ENCODE measurements around the gene CHST4.

Gene CHST4

GRCh38 chr16:71528863-71529262 is 2.6 kb downstream of the CHST4 start:
- no peak for DNase-seq (ENCODE audit: low read depth, low spot score)
- TF ChIP-seq, protein P1, sequence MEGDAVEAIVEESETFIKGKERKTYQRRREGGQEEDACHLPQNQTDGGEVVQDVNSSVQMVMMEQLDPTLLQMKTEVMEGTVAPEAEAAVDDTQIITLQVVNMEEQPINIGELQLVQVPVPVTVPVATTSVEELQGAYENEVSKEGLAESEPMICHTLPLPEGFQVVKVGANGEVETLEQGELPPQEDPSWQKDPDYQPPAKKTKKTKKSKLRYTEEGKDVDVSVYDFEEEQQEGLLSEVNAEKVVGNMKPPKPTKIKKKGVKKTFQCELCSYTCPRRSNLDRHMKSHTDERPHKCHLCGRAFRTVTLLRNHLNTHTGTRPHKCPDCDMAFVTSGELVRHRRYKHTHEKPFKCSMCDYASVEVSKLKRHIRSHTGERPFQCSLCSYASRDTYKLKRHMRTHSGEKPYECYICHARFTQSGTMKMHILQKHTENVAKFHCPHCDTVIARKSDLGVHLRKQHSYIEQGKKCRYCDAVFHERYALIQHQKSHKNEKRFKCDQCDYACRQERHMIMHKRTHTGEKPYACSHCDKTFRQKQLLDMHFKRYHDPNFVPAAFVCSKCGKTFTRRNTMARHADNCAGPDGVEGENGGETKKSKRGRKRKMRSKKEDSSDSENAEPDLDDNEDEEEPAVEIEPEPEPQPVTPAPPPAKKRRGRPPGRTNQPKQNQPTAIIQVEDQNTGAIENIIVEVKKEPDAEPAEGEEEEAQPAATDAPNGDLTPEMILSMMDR (IDR thresholded peaks at IDR 0.05; ENCODE audit: insufficient read depth, low read length, missing control alignments) = no peak
- POLR2A ChIA-PET = no interaction called here
- CTCF ChIA-PET = interaction anchor here (0.8 to 2.4 kb wide), 2 partner anchors 10 to 36 kb away, joined by 3 to 15 read pairs; no protein-coding TSS in a partner anchor
- H3K4me3 ChIP-seq (ENCODE audit: low read depth, low read length) = no peak overlapping the region

GRCh38 chr16:71532366-71532765 is 6.1 kb downstream of the CHST4 start:
- ChIA-PET POLR2A (no interaction called here), CTCF (no interaction called here)
- TF ChIP-seq, protein P1 (IDR thresholded peaks at IDR 0.05; ENCODE audit: insufficient read depth, low read length, missing control alignments) = no peak
- H3K4me3 ChIP-seq (ENCODE audit: low read depth, low read length) = no peak overlapping the region
- DNase-seq (ENCODE audit: low read depth, low spot score) = no peak

GRCh38 chr16:71536752-71537499 is 10.7 kb downstream of the CHST4 start:
- H3K4me3 ChIP-seq (ENCODE audit: low read depth, low read length) = no peak overlapping the region
- CTCF ChIA-PET = interaction anchor here (1.0 to 6.0 kb wide), 2 partner anchors 12 to 45 kb away, joined by 3 to 19 read pairs; no protein-coding TSS in a partner anchor
- DNase-seq (ENCODE audit: low read depth, low spot score) = no peak
- TF ChIP-seq, protein P1 (IDR thresholded peaks at IDR 0.05; ENCODE audit: insufficient read depth, low read length, missing control alignments) = no peak
- POLR2A ChIA-PET = no interaction called here

GRCh38 chr16:71537643-71538042 is 11.4 kb downstream of the CHST4 start:
- ChIA-PET CTCF (interaction anchor here (0.8 to 6.0 kb wide), 11 partner anchors 8 to 124 kb away, joined by 3 to 23 read pairs (median 10); partner anchors contain the start of gene CHST4), POLR2A (no interaction called here)
- TF ChIP-seq, protein P1 (IDR thresholded peaks at IDR 0.05; ENCODE audit: insufficient read depth, low read length, missing control alignments) = peak; percentile 77
- no peak for DNase-seq (ENCODE audit: low read depth, low spot score)
- H3K4me3 ChIP-seq (ENCODE audit: low read depth, low read length) = no peak overlapping the region

DNA sequence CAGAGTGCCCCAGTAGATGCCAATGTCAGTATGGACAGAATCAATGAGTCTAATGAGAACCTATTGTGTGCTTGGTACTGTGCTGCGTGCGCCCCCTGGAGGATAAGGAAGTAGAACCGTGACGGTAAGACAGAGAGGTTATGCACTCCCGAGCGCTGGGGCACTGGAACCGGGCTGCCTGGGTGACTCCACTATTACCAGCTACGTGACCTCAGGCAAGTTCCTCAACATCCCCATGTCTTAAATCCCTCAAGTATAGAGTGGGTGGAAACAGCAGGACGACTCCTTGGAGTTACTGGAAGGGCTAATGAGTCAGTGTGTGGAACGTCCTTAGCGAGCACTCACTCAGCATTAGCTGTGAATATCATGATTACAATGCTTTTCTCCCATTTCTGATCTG is 16.2 kb downstream of the CHST4 start:
- ChIA-PET CTCF (interaction anchor here (0.8 to 1.8 kb wide), 3 partner anchors 8 to 40 kb away, joined by 3 to 4 read pairs (median 3); no protein-coding TSS in a partner anchor), POLR2A (no interaction called here)
- no peak for DNase-seq (ENCODE audit: low read depth, low spot score)
- no peak overlapping the region for H3K4me3 ChIP-seq (ENCODE audit: low read depth, low read length)
- TF ChIP-seq, protein P1 (IDR thresholded peaks at IDR 0.05; ENCODE audit: insufficient read depth, low read length, missing control alignments) = peak; percentile 51

- CTCF ChIA-PET = interaction anchor here (0.8 to 3.8 kb wide), 2 partner anchors 9 to 63 kb away, joined by 3 to 19 read pairs; no protein-coding TSS in a partner anchor
- no peak overlapping the region for H3K4me3 ChIP-seq (ENCODE audit: low read depth, low read length)
- POLR2A ChIA-PET = no interaction called here
- TF ChIP-seq, protein P1 (IDR thresholded peaks at IDR 0.05; ENCODE audit: insufficient read depth, low read length, missing control alignments) = no peak
- DNase-seq (ENCODE audit: low read depth, low spot score) = no peak
Measured at GRCh38 chr16:71547168-71547567, 20.9 kb downstream of the CHST4 start.

Data from AG04449 (cell line).